Mucosa of stomach (tissue), 1 donor: ENCODE results near the gene RAET1G.
"Not testable (repeated sequence)": the region's sequence is repeated elsewhere in the genome, so short reads cannot be mapped to it uniquely, and the experiment has no call there.

ENCODE experiments used
- H3K27me3 ChIP-seq: one replicate; pipeline ENCODE4 v1.7.0; 2013; ENCODE audit warnings: mild to moderate bottlenecking, low read length; ENCODE audit not compliant: control insufficient read depth, insufficient read depth
- H3K36me3 ChIP-seq: one replicate; pipeline ENCODE4 v1.7.0; 2013; ENCODE audit warnings: low read length; ENCODE audit not compliant: control insufficient read depth, insufficient read depth
- H3K4me1 ChIP-seq: one replicate; pipeline ENCODE4 v1.7.0; 2013; ENCODE audit warnings: mild to moderate bottlenecking, low read length; ENCODE audit not compliant: control insufficient read depth, insufficient read depth
- H3K4me3 ChIP-seq: one replicate; pipeline ENCODE4 v1.7.0; 2013; ENCODE audit warnings: low read length
- H3K9ac ChIP-seq: one replicate; pipeline ENCODE4 v1.7.0; 2013; ENCODE audit warnings: mild to moderate bottlenecking, low read length, moderate library complexity
- H3K9me3 ChIP-seq: one replicate; pipeline ENCODE4 v1.7.0; 2013; ENCODE audit warnings: mild to moderate bottlenecking, low read length, moderate library complexity; ENCODE audit not compliant: control insufficient read depth
- donor health status: Pancreatic carcinoma.

RAET1G gene

GRCh38 chr6:149962461-149963211 lies 39.7 kb upstream of the RAET1G start:
- H3K36me3 ChIP-seq = no peaks in the 10 kb centered on the region
- H3K9me3 ChIP-seq = no peaks in the 10 kb centered on the region
- peaks cover 24% of the 10 kb centered on the region for H3K4me1 ChIP-seq
- peaks cover 86% of the 10 kb centered on the region for H3K27me3 ChIP-seq
- H3K4me3 ChIP-seq = no peak overlapping the region
- no peak overlapping the region for H3K9ac ChIP-seq

DNA sequence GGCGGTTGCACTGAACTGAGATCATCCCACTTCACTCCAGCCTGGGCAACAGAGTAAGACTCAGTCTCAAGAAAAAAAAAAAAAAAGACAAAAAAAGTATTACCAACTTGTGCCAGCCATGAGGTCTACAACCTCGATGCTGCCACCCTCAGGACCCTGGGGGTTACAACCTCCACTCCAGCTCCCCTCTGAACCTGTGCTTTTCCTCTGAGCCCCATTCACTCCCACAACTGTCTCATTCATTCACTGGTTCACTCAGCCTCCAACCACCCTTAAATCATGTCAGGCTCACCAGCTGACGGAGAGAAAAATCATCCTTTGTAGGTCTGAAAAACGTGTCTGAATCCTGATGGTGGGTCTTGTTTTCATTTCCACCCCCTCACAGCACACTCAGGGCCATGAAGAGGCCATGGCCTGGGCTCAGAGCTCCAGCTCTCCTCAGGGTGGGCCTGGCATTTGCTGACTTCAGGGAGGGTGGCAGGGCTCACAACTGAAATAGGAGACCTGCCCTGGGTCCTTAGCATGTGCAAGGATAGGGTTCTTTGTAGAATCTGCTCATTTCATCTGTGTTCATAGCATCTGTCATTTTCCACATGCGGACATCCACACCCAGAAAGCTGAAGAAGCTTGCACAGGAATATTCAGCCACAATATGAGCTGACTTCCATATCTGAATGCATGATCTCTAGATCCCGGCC lies 39.0 kb upstream of the RAET1G start:
- Histone ChIP-seq H3K9me3 (no peaks in the 10 kb centered on the region), H3K4me1 (peaks cover 24% of the 10 kb centered on the region), H3K9ac (no peak overlapping the region), H3K4me3 (no peak overlapping the region), H3K27me3 (peaks cover 84% of the 10 kb centered on the region), H3K36me3 (no peaks in the 10 kb centered on the region)

GRCh38 chr6:149960488-149960887 lies 37.6 kb upstream of the RAET1G start:
- Histone ChIP-seq H3K4me1 (peaks cover 24% of the 10 kb centered on the region), H3K27me3 (peaks cover 82% of the 10 kb centered on the region), H3K4me3 (no peak overlapping the region), H3K36me3 (no peaks in the 10 kb centered on the region), H3K9me3 (no peaks in the 10 kb centered on the region), H3K9ac (no peak overlapping the region)

DNA sequence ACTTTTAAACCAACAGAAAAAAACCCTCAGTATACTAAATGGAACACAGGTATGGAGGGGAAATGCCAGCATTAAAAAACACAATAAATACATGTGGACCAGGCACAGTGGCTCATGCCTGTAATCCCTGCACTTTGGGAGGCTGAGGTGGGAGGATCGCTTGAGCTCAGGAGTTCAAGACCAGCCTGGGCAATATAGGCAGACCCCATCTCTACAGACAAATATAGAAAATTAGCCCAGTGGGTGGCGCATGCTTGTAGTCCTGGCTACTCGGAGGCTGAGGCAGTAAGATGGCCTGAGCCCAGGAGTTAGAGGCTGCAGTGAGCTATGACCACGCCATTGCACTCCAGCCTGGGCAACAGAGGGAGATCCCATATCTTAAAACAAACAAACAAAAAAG lies 36.9 kb upstream of the RAET1G start:
- H3K9me3 ChIP-seq, H3K4me3 ChIP-seq, H3K36me3 ChIP-seq, H3K9ac ChIP-seq: not testable (repeated sequence)
- Histone ChIP-seq H3K4me1 (peaks cover 18% of the 10 kb centered on the region), H3K27me3 (peaks cover 80% of the 10 kb centered on the region)

DNA sequence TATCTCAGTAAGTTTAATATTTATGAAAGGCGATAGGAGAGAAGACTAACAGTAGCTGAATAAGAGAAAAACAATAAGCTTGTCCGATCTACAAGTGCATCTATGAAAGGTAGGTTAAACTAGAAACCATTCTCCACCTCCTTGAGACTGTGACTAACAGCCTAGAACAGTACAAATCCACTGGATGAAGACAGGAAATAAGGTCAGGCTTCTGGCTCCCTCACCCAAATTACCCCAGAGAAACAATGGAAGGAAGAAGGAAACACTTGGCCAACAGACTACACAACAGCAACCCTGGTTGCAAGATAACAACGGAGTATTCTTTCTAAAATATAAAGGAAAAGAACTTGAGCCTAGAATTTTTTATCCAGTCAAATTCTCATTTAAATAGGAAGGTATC lies 35.2 kb upstream of the RAET1G start:
- not testable (repeated sequence) for H3K36me3 ChIP-seq, H3K4me3 ChIP-seq, H3K4me1 ChIP-seq, H3K9me3 ChIP-seq, H3K9ac ChIP-seq
- H3K27me3 ChIP-seq = peaks cover 73% of the 10 kb centered on the region

- H3K4me3 ChIP-seq, H3K36me3 ChIP-seq, H3K4me1 ChIP-seq, H3K9me3 ChIP-seq, H3K9ac ChIP-seq: not testable (repeated sequence)
- peaks cover 73% of the 10 kb centered on the region for H3K27me3 ChIP-seq
These were observed 32.9 kb upstream of the RAET1G start for GRCh38 chr6:149955654-149956317.

DNA sequence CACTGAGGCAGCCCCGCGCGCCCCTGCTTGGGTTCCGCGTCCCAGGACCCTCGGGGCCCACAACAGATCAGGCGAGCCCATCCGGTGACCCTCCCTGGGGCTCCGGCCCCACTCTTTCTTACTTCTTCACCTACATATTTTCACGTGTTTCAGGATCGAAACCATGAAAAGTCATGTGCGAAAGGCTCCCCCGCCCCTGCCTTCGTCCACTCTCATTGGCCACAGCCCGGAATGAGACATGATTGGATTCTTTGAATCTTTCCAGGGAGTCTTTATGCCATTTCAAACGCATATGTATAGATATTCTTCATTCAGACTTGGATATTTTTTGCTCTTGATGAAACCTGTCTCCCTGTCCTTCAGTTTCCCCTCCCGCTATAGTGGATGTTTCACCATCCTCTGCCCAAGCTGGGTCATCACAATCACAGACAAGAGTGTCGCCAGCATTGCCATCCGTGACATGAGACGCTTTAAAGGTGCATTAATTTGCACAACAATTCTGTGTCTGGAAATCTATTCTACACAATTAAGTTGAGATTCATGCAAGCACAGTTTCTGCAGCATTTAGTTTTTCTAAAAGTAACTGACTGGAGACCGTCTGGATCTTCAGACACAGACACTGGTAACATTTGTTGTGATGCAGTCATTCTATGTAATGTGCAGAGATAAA lies 32.2 kb upstream of the RAET1G start:
- peaks cover 71% of the 10 kb centered on the region for H3K27me3 ChIP-seq
- H3K9ac ChIP-seq, H3K4me1 ChIP-seq, H3K36me3 ChIP-seq, H3K9me3 ChIP-seq, H3K4me3 ChIP-seq: not testable (repeated sequence)

DNA sequence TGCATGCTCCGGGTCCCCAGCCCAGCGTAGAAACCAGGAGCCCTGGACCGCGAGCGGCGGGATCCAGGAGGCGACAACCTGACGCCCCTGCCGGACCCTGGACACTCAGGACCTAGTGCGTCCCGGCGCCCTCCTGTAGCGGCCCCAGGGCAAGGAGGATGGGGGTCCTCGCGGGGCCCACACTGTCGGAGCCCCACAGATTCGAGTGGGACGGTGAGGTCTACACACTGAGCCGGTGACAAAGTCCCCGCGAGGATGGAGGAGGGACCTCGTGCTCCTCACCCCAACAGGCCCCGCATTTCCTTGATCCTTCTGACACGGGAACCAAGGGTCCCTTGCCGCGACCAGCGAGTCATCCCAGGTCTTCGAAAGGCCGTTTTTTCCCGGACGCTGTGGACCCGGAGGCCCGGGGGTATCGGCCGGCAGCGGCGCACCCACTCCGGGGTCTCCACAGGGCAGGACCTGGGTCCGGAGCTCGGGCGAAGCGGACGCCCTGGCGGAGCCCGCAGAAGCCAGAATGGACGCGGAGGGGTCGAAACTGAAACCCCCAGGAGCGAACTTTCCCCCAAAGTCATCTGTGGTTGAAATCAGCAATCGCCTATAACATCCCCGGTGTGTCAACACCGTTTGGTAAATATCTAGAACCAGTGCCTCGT lies 31.5 kb upstream of the RAET1G start:
- H3K9me3 ChIP-seq, H3K36me3 ChIP-seq, H3K4me3 ChIP-seq, H3K4me1 ChIP-seq, H3K9ac ChIP-seq: not testable (repeated sequence)
- peaks cover 75% of the 10 kb centered on the region for H3K27me3 ChIP-seq

- H3K4me3 ChIP-seq, H3K36me3 ChIP-seq, H3K4me1 ChIP-seq, H3K9me3 ChIP-seq, H3K9ac ChIP-seq: not testable (repeated sequence)
- H3K27me3 ChIP-seq = peaks cover 71% of the 10 kb centered on the region
These were observed 31.0 kb upstream of the RAET1G start for GRCh38 chr6:149953934-149954327.

DNA sequence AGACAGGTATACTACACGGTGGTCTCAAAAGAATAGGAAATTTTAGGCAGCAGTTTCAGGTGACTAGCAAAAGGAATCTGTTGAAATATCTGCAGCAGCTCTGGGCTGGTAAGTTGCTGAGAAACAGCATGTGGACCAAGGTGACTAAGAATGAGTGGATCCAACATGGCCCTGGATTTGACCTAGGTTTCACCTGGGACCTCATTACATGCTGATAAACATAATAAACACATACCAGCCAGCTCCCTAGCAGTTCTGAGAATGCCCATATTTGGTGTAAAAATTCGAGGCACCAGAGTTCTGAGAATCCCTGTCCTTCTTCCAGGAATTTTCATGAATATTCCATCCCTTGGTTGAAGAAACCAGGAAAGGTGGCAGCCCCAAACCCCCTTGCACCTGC lies 30.5 kb upstream of the RAET1G start:
- peaks cover 72% of the 10 kb centered on the region for H3K27me3 ChIP-seq
- not testable (repeated sequence) for H3K9ac ChIP-seq, H3K4me3 ChIP-seq, H3K4me1 ChIP-seq, H3K36me3 ChIP-seq, H3K9me3 ChIP-seq

DNA sequence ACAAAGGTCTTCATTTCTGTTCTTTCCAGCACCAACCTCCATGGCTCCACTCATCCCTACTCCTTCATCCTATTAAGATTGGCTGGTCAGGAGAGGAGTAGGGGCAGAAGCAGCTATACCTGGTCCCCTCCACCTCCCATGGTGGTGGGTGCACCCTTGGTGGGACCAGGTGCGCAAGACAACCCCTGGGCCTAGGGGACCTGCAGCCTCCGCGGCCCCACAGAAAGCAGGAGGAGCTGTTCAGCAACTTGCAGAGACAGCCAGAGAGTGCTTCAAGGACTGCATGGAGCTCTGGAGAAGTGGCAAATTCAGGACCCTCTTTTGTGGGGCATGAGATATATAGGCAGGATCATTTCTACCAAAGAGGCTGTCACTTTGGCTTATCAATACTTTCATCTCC lies 28.7 kb upstream of the RAET1G start:
- Histone ChIP-seq H3K36me3 (no peaks in the 10 kb centered on the region), H3K4me1 (no peaks in the 10 kb centered on the region), H3K9ac (no peak overlapping the region), H3K4me3 (no peak overlapping the region), H3K9me3 (no peaks in the 10 kb centered on the region), H3K27me3 (peaks cover 66% of the 10 kb centered on the region)
